LNCaP clone FGC (cell line): Measurements from ENCODE around the gene PRKD1.
A peak's percentile ranks its signal among the peaks of the same experiment; 100 is the strongest.

Experiments
- DNase-seq: peaks from one replicate; pipeline ENCODE4 v3.0.0-alpha.2; 2011; ENCODE audit warnings: low read depth
- H3K4me3 ChIP-seq: 2 replicates; pipeline ENCODE4 v1.5.1; 2011; ENCODE audit warnings: mild to moderate bottlenecking, low read depth, low read length, control low read depth
- CTCF ChIP-seq: IDR thresholded peaks from 2 replicates; pipeline ENCODE4 v1.5.1; 2012; ENCODE audit warnings: mild to moderate bottlenecking; ENCODE audit not compliant: control insufficient read depth, insufficient read depth; ENCODE audit errors: extremely low read depth

PRKD1 gene

DNA sequence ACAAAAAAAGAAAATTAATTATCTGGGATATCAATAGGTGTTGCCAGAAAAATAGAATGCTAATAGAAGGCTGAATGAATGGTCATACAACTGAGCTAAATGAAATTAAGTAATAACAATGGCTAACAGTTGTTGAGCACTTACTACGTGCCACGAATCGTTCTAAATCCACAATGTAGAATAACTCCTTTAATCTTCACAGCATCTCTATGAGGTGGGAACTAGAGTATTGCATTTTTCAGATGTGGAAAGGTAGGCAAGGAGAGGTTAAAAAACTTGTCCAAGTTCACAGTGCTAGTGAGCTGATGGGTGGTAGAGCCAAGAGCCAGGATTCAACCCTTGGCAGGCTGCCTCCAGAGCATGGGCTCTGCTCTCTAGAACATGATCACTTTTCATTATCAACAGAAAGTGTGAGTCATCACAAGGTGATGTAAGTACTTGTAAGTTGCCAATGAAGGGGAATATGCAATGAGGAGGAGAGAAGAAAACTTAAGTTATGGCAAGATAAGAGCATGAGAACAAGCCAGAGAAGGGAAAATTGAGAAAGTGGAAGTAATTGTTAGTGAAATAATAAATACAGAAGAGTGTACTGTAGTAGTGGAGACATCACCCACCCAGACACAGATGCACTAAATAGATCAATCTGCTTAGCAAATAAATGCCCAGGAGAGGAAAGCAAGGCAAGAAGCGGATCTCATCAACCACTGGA, 122.1 kb downstream of the PRKD1 start:
- no peak overlapping the region for H3K4me3 ChIP-seq
- peak; percentile 97 for DNase-seq

DNA sequence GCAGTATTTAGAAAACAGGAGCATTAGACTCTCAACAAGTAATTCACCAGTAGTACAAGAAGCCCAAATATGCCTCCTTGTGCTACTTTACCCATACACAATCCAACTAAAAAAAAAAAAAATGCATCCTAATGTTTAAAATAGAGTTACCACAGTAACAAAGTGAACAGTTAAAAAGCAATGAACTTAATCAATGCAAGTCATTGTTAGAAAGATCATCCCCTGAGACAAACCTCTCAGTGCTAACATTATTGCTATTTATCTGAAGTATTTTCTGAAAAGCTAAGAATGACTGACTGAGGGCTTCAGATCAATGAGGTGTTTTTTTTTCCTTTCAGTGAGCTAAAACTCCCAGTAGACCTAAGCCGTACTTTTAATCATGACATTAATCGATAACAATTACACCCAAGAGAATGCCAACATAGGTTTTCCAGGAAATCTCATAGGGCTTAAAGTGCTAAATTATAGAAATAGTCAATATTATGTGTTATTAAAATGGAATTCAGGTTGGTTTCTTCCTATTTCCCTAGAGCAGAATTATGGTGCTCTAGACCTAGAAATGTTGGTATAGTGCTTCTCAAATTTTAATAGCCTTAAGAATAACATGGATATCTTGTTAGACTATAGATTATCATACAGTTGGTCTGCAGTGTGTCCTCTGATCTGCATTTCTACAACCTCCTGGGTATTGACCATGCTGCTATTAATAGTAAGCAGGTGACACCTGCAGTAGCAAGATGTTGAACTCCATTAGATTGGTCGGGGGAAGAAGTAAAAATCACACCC, 123.0 kb downstream of the PRKD1 start:
- no peak overlapping the region for H3K4me3 ChIP-seq
- no peak for DNase-seq
- TF ChIP-seq CTCF: no peak

More for the DNA sequence above, 122.1 kb downstream of the PRKD1 start:
- no peak for TF ChIP-seq CTCF

- TF ChIP-seq CTCF: no peak
- no peak for DNase-seq
- H3K4me3 ChIP-seq: no peak overlapping the region
These were observed 124.6 kb downstream of the PRKD1 start for GRCh38 chr14:29803045-29803444.

- H3K4me3 ChIP-seq: no peak overlapping the region
- TF ChIP-seq CTCF: no peak
- DNase-seq: peak; percentile 93
These were observed 125.4 kb downstream of the PRKD1 start for GRCh38 chr14:29802211-29802610.

GRCh38 chr14:29800961-29801360, 126.7 kb downstream of the PRKD1 start:
- no peak for TF ChIP-seq CTCF
- DNase-seq: no peak

GRCh38 chr14:29799464-29800095, 128.1 kb downstream of the PRKD1 start:
- peak; percentile 22; the same call in 1 of the 2 replicates for TF ChIP-seq CTCF
- H3K4me3 ChIP-seq: peak overlapping the region; percentile 17
- no peak for DNase-seq

More at GRCh38 chr14:29800961-29801360, 126.7 kb downstream of the PRKD1 start:
- H3K4me3 ChIP-seq: no peak overlapping the region
